GM10266 (cell line): ENCODE data around the gene CCDC187.

Source experiments
- DNase-seq: peaks from one replicate; pipeline ENCODE4 v3.0.0; 2012; ENCODE audit errors: extremely low spot score
- TF ChIP-seq, protein P1 (sequence below): IDR thresholded peaks from 2 replicates; pipeline ENCODE4 v1.5.1; 2012; ENCODE audit warnings: mild to moderate bottlenecking, low read depth; ENCODE audit not compliant: control insufficient read depth, insufficient read depth; ENCODE audit errors: missing control alignments

CCDC187 gene

DNA sequence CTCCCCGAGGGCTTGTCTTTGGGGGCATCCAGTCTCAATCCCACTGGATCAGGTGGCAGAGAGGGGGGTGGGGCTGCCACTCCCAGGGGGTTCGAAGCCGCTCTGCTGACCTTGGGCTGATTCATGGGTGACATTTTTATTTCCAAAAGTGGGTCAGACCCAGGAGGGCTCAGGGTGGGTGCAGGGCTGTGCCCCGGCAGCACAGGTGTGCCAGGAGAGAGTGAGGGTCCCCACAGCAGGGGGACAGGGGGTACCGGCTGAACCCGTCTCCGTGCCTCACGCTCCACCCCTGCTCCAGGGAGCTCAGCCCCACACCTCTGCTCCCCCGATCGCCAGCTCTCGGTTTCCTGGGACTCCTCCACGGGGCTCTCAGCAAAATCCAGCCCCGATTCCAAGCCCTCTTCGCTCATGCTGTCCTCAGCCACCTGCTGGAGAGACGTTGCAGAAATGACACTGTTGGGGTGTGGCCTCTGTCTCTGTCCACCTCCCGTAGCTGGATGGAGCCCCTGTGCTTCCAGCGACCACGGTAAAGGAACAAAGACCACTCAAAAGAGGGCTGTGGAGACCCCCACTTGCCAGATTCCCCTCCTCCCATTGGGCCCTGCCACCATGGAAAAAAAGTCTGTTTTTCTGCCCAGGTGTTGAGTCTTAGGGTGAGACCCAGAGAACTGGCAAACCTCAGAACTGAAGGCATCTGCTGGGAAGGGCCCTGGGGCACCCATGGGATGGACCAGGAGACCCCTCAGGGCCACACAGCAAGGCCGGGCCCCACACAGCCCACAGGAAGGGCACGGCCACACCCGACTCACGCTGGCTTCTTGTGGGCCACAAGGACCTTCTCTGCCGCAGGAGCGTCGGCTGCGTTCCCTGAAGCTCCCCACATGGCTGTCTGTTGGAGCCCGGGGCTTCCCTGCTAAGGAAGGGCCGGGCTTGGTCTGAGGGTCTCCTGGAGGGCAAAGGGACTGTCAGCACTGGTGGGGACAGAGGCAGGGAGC lies 47.7 kb downstream of the CCDC187 start:
- DNase-seq: no peak
- TF ChIP-seq, protein P1, sequence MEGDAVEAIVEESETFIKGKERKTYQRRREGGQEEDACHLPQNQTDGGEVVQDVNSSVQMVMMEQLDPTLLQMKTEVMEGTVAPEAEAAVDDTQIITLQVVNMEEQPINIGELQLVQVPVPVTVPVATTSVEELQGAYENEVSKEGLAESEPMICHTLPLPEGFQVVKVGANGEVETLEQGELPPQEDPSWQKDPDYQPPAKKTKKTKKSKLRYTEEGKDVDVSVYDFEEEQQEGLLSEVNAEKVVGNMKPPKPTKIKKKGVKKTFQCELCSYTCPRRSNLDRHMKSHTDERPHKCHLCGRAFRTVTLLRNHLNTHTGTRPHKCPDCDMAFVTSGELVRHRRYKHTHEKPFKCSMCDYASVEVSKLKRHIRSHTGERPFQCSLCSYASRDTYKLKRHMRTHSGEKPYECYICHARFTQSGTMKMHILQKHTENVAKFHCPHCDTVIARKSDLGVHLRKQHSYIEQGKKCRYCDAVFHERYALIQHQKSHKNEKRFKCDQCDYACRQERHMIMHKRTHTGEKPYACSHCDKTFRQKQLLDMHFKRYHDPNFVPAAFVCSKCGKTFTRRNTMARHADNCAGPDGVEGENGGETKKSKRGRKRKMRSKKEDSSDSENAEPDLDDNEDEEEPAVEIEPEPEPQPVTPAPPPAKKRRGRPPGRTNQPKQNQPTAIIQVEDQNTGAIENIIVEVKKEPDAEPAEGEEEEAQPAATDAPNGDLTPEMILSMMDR: no peak

DNA sequence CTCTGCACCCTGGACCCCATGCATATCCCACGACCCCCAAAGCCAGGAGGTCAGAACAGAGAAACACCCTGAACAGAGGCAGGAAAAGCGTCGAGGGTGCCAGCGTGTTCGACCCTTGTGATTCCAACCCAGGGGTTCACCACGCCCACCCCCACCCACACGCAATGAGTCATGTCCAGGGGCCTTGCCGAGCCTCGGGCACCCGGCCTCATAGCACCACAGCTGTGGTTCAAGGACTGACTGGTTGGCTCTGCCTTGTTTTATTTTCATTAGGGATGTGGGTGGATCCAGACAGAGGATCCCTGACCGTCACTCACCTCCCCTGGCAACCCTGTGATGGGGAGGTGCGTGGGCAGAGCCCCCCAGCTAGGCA lies 48.7 kb downstream of the CCDC187 start:
- DNase-seq: no peak
- TF ChIP-seq, protein P1: no peak

DNA sequence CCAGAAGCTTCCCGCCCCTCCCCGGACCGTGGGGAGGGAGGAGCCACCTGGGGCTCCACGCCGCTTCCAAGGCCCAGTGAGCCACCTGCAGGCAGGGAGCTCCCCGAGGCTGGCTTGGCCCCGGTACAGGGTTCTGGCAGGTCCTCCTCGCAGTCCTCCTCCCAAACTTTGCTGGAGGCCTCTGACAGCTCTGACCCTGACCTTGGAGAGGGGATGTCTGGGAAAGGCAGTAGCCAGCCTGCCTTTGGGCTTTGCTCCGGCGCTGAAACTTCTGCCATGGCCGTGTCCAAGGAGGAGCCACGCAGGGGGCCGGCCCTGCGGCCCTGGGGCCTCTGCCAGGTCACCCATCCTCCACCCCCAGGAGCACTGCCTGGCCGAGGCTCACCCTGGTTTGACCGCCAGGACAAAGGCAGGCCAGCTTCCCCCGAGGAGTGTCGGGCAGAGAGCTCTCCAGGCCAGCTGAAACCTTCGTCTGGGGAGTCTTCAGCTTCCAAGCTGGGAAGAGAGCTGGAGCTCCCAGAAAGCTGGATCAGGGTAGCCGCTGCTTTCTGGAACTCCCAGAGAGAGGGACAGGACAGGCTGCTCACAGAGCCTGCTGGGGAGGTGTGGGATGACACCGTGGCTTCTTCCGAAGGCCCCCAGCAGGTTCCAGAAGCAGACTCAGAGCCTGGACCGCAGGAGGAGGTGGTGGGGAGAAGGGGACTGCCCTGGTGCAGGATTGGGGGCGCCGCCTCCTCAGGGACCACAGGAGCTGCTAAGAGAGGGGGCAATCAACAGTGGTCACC lies 49.3 kb downstream of the CCDC187 start:
- DNase-seq: no peak

DNA sequence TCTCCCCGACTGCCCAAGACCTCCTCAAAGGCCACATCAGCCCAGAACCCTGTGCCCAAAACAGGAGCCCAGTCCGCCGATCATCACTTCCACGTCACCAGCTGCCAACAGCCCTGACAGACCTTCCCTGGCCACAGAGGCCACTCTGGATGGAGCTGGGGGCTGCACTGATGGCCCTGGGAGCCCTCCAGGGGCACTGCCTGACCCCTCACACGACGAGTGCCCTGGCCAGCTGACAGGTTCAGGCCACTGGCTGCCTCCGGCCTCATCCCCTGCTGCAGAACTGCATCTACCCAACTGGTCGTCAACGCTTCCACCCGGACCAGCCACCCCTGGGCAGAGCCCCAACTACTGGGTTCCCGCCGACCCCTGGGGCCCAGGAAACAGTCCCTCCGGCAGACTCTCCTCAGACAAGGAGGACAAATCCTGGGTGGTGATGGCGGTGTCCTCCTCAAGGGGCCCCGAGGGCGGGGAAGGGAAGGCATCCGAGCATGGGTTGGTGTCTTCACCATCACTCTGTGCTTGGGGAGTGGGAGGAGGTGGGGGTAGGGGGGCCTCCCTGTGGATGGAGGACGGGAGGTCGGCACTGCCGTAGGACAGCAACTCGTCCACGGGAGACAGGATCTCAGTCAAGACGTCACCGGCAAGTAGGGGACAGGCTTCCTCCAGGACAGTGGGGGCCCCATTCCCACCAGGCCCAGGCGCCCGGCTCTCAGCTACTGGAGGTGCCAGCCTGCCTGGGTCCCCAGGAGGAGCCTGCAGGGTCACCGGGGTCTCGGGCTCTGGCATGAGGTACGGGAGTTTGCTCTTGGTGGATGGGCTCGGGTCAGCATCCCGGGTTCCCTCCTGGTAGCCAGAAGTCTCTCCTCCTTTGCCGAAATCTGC lies 50.4 kb downstream of the CCDC187 start:
- TF ChIP-seq, protein P1: no peak
- no peak for DNase-seq

More for the DNA sequence above, 49.3 kb downstream of the CCDC187 start:
- TF ChIP-seq, protein P1: no peak

DNA sequence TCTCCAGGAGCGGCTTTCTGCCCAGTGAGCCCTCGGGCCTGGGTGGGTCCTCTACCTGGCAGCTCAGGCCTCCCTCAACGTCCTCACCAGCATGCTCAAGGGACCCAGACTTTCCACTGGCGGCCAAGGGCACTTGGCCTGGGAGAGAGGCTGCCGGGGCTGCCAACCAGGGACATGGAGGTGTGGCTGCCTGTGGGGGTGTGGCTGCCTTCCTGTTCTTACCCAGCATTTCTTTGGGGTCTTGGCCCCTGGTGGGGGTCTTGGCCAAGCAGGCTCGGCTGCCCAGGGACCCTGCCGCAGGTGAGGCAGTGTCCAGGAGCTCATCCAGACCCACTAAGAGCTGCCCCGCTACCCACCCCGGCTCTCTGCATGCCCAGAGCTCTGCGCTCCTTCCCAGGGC lies 51.0 kb downstream of the CCDC187 start:
- DNase-seq: no peak
- TF ChIP-seq, protein P1: no peak

DNA sequence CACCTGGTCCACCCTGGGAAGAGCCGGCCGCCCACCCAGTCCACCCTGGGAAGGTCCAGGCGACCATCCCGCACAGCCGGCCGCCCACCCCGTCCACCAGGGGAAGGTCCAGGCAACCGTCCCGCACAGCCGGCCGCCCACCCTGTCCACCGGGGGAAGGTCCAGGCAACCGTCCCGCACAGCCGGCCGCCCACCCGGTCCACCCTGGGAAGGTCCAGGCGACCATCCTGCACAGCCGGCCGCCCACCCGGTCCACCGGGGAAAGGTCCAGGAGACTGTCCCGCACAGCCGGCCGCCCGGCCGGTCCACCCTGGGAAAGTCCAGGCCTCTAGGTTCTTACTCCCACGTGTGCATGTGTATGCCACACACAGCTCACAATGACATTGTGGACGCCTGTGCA lies 51.6 kb downstream of the CCDC187 start:
- TF ChIP-seq, protein P1: no peak
- DNase-seq: no peak
